HepG2 (cell line): ENCODE results near the gene CDK6. TPM values are rescaled to one million over a fixed set of nuclear protein-coding genes. Genes with fewer than 3 reads are reported as not detected.

Experiments used
- ATAC-seq: fragments of 200-7000 bp; cut with Tn5 transposase; 3 replicates; pipeline ENCODE4 v1.9.1; 2020; ENCODE audit warnings: mild to moderate bottlenecking, moderate library complexity
- BruUV-seq: library from RNA; stranded (reverse); fragments of 400-500 nt; replicated peaks from 2 replicates; lab custom pipeline; 2021; lab: Mats Ljungman, UMichigan
- CTCF ChIA-PET: fragments of 300-600 bp; formaldehyde crosslinking; extraction: SDS; loops from one replicate; lab custom pipeline; 2021; ENCODE audit warnings: low total read pairs, inconsistent platforms, low intra/inter-chr PET ratio; lab: Yijun Ruan, JAX
- POLR2A ChIA-PET: fragments of 350-600 bp; sonication (Branson Sonifier 250); formaldehyde crosslinking; loops from one replicate; lab custom pipeline; 2020; ENCODE audit warnings: antibody characterized with exemption, inconsistent platforms; lab: Yijun Ruan, JAX
- DNase-seq: peaks from one replicate; pipeline ENCODE4 v3.0.0-alpha.2; 2015; ENCODE audit warnings: low spot score
- FAIRE-seq: peaks from 3 replicates; lab custom pipeline; 2011; peaks lifted over from hg19 to GRCh38; lab: Jason Lieb, UNC
- H2AFZ ChIP-seq: one replicate; pipeline ENCODE4 v1.6.1; 2011; ENCODE audit warnings: low read length, inconsistent platforms
- H3K27ac ChIP-seq: fragments of 300-600 bp; 3 replicates; pipeline ENCODE4 v1.8.0; 2011; ENCODE audit warnings: mixed run types, mild to moderate bottlenecking, mixed read lengths, low read length, inconsistent platforms; ENCODE audit not compliant: insufficient read depth; ENCODE audit errors: extremely low read length
- H3K27me3 ChIP-seq, 2 experiments: fragments of 200-600 bp in 1 of 2; 2 replicates in 1 of 2; 3 replicates in 1 of 2; pipeline versions ENCODE4 v1.6.0 to v1.8.0; 2011; ENCODE audit warnings: low read length in 2 of 2, mild to moderate bottlenecking in 2 of 2, moderate library complexity in 2 of 2, inconsistent platforms in 1 of 2; ENCODE audit not compliant: insufficient read depth in 2 of 2, control insufficient read depth in 1 of 2
- H3K36me3 ChIP-seq, 2 experiments: fragments of 200-600 bp in 1 of 2; replicated peaks in 1 of 2; 2 replicates in 1 of 2; 3 replicates in 1 of 2; pipeline versions ENCODE4 v1.5.1 to v1.8.0; 2011; ENCODE audit warnings: low read length in 2 of 2, inconsistent platforms in 1 of 2; ENCODE audit not compliant: insufficient read depth in 2 of 2, control insufficient read depth in 1 of 2
- H3K4me1 ChIP-seq: 2 replicates; pipeline ENCODE4 v1.5.1; 2012; ENCODE audit warnings: low read length, inconsistent platforms; ENCODE audit not compliant: insufficient read depth
- H3K4me2 ChIP-seq: 2 replicates; pipeline ENCODE4 v1.6.0; 2011; ENCODE audit warnings: low read depth, low read length, inconsistent platforms
- H3K4me3 ChIP-seq, 3 experiments: fragments of 200-600 bp in 1 of 3; sonication (generic), shearing (Covaris generic) in 1 of 3; replicated peaks in 1 of 3; 2 replicates each; pipeline ENCODE4 v1.5.1; 2011 to 2016; ENCODE audit warnings: low read length in 3 of 3, inconsistent platforms in 2 of 3, low read depth in 2 of 3, mild to moderate bottlenecking in 2 of 3, control low read depth in 1 of 3, mixed read lengths in 1 of 3; ENCODE audit not compliant: insufficient read depth in 1 of 3
- H3K79me2 ChIP-seq: one replicate; pipeline ENCODE4 v1.6.1; 2011; ENCODE audit warnings: low read length, inconsistent platforms; ENCODE audit not compliant: insufficient read depth
- H3K9ac ChIP-seq: 2 replicates; pipeline ENCODE4 v1.6.0; 2011; ENCODE audit warnings: mild to moderate bottlenecking, low read depth, low read length, inconsistent platforms; ENCODE audit not compliant: insufficient read depth
- H3K9me3 ChIP-seq: 2 replicates; pipeline ENCODE4 v1.5.1; 2012; ENCODE audit warnings: mild to moderate bottlenecking, low read length
- H4K20me1 ChIP-seq: 2 replicates; pipeline ENCODE4 v1.6.0; 2011; ENCODE audit warnings: inconsistent platforms, mild to moderate bottlenecking, low read length, moderate library complexity; ENCODE audit not compliant: insufficient read depth
- ATF4 ChIP-seq, 2 experiments: fragments of 450-650 bp in 1 of 2; sonication (generic) in 1 of 2; formaldehyde crosslinking; IDR thresholded peaks; 2 replicates each; pipeline versions ENCODE4 v1.5.0 to v1.8.0; 2020 to 2022; ENCODE audit warnings: mild to moderate bottlenecking in 1 of 2, missing genetic modification reagents in 1 of 2
- CREB1 ChIP-seq, 2 experiments: fragments of 450-650 bp in 1 of 2; IDR thresholded peaks; 2 replicates each; pipeline ENCODE4 v1.6.1; 2016 to 2017; ENCODE audit warnings: control low read depth in 1 of 2, mild to moderate bottlenecking in 1 of 2, missing compliant biosample characterization in 1 of 2, missing genetic modification characterization in 1 of 2
- ELF3 ChIP-seq: IDR thresholded peaks from 2 replicates; pipeline ENCODE4 v1.6.1; 2016; ENCODE audit warnings: missing genetic modification reagents, missing compliant biosample characterization
- GABPA ChIP-seq, 2 experiments: IDR thresholded peaks; 2 replicates each; pipeline ENCODE4 v1.6.1; 2011 to 2016; ENCODE audit warnings: low read depth in 2 of 2, low read length in 1 of 2, missing biosample characterization in 1 of 2, missing genetic modification characterization in 1 of 2
- HMGXB3 ChIP-seq: sonication (generic); formaldehyde crosslinking; IDR thresholded peaks from 2 replicates; pipeline ENCODE4 v1.4.0; 2020; ENCODE audit warnings: missing genetic modification reagents, borderline replicate concordance
- KDM4B ChIP-seq: sonication (generic); formaldehyde crosslinking; IDR thresholded peaks from 2 replicates; pipeline ENCODE4 v1.4.0; 2020; ENCODE audit warnings: missing genetic modification reagents
- KLF16 ChIP-seq, 2 experiments: sonication (generic) in 1 of 2; formaldehyde crosslinking in 1 of 2; IDR thresholded peaks; 2 replicates each; pipeline versions ENCODE4 v1.6.1 to v1.8.0; 2016 to 2023; ENCODE audit warnings: missing genetic modification reagents in 2 of 2, missing compliant biosample characterization in 1 of 2
- MXD4 ChIP-seq: IDR thresholded peaks from 2 replicates; pipeline ENCODE4 v1.6.1; 2016; ENCODE audit warnings: mild to moderate bottlenecking, missing biosample characterization, missing genetic modification reagents
- MXI1 ChIP-seq: IDR thresholded peaks from 3 replicates; pipeline ENCODE4 v1.6.1; 2012; ENCODE audit warnings: low read depth, low read length, inconsistent platforms, borderline replicate concordance
- NCOA2 ChIP-seq: sonication (generic); formaldehyde crosslinking; IDR thresholded peaks from 2 replicates; pipeline ENCODE4 v1.8.0; 2022; ENCODE audit warnings: inconsistent platforms
- PAXIP1 ChIP-seq: sonication (generic); formaldehyde crosslinking; conservative IDR thresholded peaks from 2 replicates; pipeline ENCODE4 v1.4.0; 2020; ENCODE audit warnings: mild to moderate bottlenecking, missing genetic modification reagents, moderate library complexity
- ZNF576 ChIP-seq: sonication (generic); formaldehyde crosslinking; IDR thresholded peaks from 2 replicates; pipeline ENCODE4 v1.4.0; 2020; ENCODE audit warnings: mild to moderate bottlenecking, missing genetic modification reagents
- WGBS: methylation state at CpG from one replicate; pipeline ENCODE4 v1.1.6; 2017; ENCODE audit warnings: low lambda C conversion rate; 5-methylcytosine and 5-hydroxymethylcytosine counted together
- in situ Hi-C: cut with HindIII; loops from 2 replicates; pipeline ENCODE4 v1.10.0; 2017; ENCODE audit warnings: low pct_unique_long_range_greater_than_20kb; ENCODE audit not compliant: extremely low pct_ligation_motif_present
- intact Hi-C: fragments of 100-400 bp; cut with micrococcal nuclease; formaldehyde crosslinking; loops from one replicate; pipeline ENCODE4 v1.10.0; 2022; ENCODE audit not compliant: unreplicated experiment
- polyA plus RNA-seq, 8 experiments: library from polyadenylated mRNA; depleted of rRNA in 3 of 8; stranded (reverse) in 7 of 8; unstranded in 1 of 8; fragments of >200 nt; fragmentation: Illumina TruSeq in 4 of 8; extraction: Trizol in 4 of 8; gene quantifications; 2 replicates each; pipeline versions ENCODE4 v1.2.1 to v1.2.3, GENCODE V29; 2011 to 2016; ENCODE audit warnings: low read depth in 4 of 8, missing spikeins in 1 of 8, mixed read lengths in 1 of 8; ENCODE audit not compliant: insufficient read depth in 1 of 8
- total RNA-seq, 5 experiments: library from RNA; depleted of rRNA; stranded (reverse); fragments of >200 nt; fragmentation: Illumina TruSeq; extraction: Trizol; gene quantifications; 2 replicates each; pipeline ENCODE4 v1.2.3, GENCODE V29; 2016; ENCODE audit warnings: low read depth in 1 of 5

Gene CDK6
- total and polyA plus RNA-seq, 2 of the 13 experiments (the other 11 are each of a cell fraction or from before 2014, with no cell fraction given) = 34.6 to 90.8 TPM

DNA sequence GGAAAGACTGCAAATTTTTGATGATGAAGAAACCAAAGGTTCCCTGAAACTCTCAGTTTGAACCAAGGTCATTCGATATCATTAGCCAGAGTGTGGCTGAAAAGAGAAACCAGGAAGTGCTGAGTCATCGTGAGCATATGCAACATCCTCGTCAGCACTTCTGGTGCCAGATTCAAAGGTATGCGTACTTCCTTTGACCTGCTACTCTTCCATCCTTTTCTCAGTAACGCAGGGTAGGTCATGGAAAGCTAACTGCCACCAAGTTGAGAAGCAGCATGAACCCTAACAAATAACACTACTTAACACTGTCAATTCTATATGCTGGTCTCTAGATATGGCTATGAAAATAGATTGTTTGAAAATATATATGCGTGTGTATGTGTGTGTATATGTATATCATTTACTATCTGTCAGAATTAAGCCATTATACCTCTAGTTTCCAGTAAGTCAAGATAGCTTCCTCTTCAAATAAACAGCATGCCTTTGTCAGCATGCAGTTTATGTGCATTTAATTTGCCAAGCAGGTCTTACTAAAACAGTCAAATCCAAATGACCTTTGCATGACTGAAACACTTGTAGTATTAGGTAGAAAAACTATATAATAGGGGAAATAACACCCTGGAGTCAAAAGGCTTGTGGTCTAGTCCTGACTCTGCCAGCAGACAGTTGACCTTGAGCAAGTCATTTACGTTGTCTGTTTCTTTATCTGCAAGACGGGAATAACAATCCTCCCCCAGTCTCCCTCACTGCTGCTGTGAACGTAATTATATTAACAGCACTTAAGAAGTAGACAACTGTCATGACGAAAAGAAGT is 26.4 kb downstream of the CDK6 start:
- Histone ChIP-seq H3K4me2 (peak overlapping the region; percentile 41), H4K20me1 (peaks cover 39% of the 10 kb centered on the region), H3K36me3 (peaks cover 2 to 13% of the 10 kb centered on the region in 2 experiments; a peak in 4 of 5 replicates), H3K9ac (peak overlapping the region; percentile 1; the same call in 1 of the 2 replicates), H3K79me2 (peaks cover 97% of the 10 kb centered on the region), H2AFZ (no peak overlapping the region), H3K9me3 (no peaks in the 10 kb centered on the region), H3K27me3 (no peaks in the 10 kb centered on the region), H3K4me1 (peaks cover 71% of the 10 kb centered on the region), H3K4me3 (peak overlapping the region in 1 of 3 experiments; percentile 9; a peak in 1 of 6 replicates), H3K27ac (peak overlapping the region; percentile 83)
- intact Hi-C loops = no loop called here
- ATAC-seq = peak; percentile 95
- WGBS = 37% methylated on average over 10 of the region's 10 CpGs
- no TSS peak for BruUV-seq
- DNase-seq = peak; percentile 90
- ChIA-PET CTCF (no interaction called here), POLR2A (interaction anchor here (1.3 to 1.6 kb wide), 3 partner anchors 18 to 115 kb away, joined by 3 to 5 read pairs (median 4); no protein-coding TSS in a partner anchor)
- FAIRE-seq = peak; percentile 98
- in situ Hi-C loops = no loop called here
- TF ChIP-seq KDM4B (CRISPR knock-in tag) = peak; percentile 76; the same call in 1 of the 2 replicates
- TF ChIP-seq CREB1 (IDR thresholded peaks at IDR 0.05) = peak; percentile 62
- TF ChIP-seq CREB1 (CRISPR knock-in tag; IDR thresholded peaks at IDR 0.05) = peak; percentile 70
- TF ChIP-seq MXD4 (CRISPR knock-in tag) = 0 out of 2 replicates have a peak, but pooled peaks have one; percentile 44
- peak; percentile 54; the same call in 1 of the 2 replicates for TF ChIP-seq NCOA2 (CRISPR knock-in tag)
- peak; percentile 98 for TF ChIP-seq ELF3 (CRISPR knock-in tag)
- peak in 1 of 2 experiments; percentile 82; a peak in 1 of 4 replicates for TF ChIP-seq KLF16 (CRISPR knock-in tag; IDR thresholded peaks at IDR 0.05)
- peak; percentile 34; the same call in 1 of the 2 replicates for TF ChIP-seq HMGXB3 (CRISPR knock-in tag)
- TF ChIP-seq PAXIP1 (CRISPR knock-in tag) = peak; percentile 35
- TF ChIP-seq ZNF576 (CRISPR knock-in tag) = no peak
- TF ChIP-seq ATF4 (CRISPR knock-in tag; IDR thresholded peaks at IDR 0.05) = peak in 1 of 2 experiments; percentile 88; a peak in 2 of 4 replicates
- peak; percentile 83; the same call in 2 of the 3 replicates for TF ChIP-seq MXI1
- no peak for TF ChIP-seq GABPA (IDR thresholded peaks at IDR 0.05; ENCODE audit: low read depth, low read length)
- peak; percentile 63 for TF ChIP-seq GABPA (CRISPR knock-in tag; IDR thresholded peaks at IDR 0.05; ENCODE audit: low read depth)
